Measurements from ENCODE around the gene FOLH1.
"Not testable (repeated sequence)": the region's sequence is repeated elsewhere in the genome, so short reads cannot be mapped to it uniquely, and the experiment has no call there.

The FOLH1 gene

GRCh38 chr11:49169579-49169978 is 38.8 kb downstream of the FOLH1 start:
- H3K4me1 ChIP-seq (ENCODE audit: control insufficient read depth, insufficient read depth, low read length); H3K9ac ChIP-seq (ENCODE audit: low read length); H3K4me3 ChIP-seq (ENCODE audit: low read length); H3K27ac ChIP-seq (ENCODE audit: low read depth, low read length); H3K36me3 ChIP-seq (ENCODE audit: control insufficient read depth, insufficient read depth, low read length); H3K27me3 ChIP-seq (ENCODE audit: control insufficient read depth, insufficient read depth, low read length): not testable (repeated sequence)

- not testable (repeated sequence) for H3K9ac ChIP-seq (ENCODE audit: low read length); H3K27ac ChIP-seq (ENCODE audit: low read depth, low read length); H3K4me1 ChIP-seq (ENCODE audit: control insufficient read depth, insufficient read depth, low read length); H3K27me3 ChIP-seq (ENCODE audit: control insufficient read depth, insufficient read depth, low read length); H3K4me3 ChIP-seq (ENCODE audit: low read length); H3K36me3 ChIP-seq (ENCODE audit: control insufficient read depth, insufficient read depth, low read length)
Observed at GRCh38 chr11:49168992-49169391, 39.4 kb downstream of the FOLH1 start.

GRCh38 chr11:49151211-49151610 is 57.2 kb downstream of the FOLH1 start:
- H3K9ac ChIP-seq (ENCODE audit: low read length), result no peak overlapping the region

GRCh38 chr11:49102356-49102755 is 106.0 kb downstream of the FOLH1 start:
- H3K4me1 ChIP-seq (ENCODE audit: control insufficient read depth, insufficient read depth, low read length); H3K27ac ChIP-seq (ENCODE audit: low read depth, low read length); H3K27me3 ChIP-seq (ENCODE audit: control insufficient read depth, insufficient read depth, low read length); H3K4me3 ChIP-seq (ENCODE audit: low read length); H3K36me3 ChIP-seq (ENCODE audit: control insufficient read depth, insufficient read depth, low read length); H3K9ac ChIP-seq (ENCODE audit: low read length): not testable (repeated sequence)

More at GRCh38 chr11:49151211-49151610, 57.2 kb downstream of the FOLH1 start:
- H3K36me3 ChIP-seq (ENCODE audit: control insufficient read depth, insufficient read depth, low read length), result no peaks in the 10 kb centered on the region
- no peaks in the 10 kb centered on the region for H3K4me1 ChIP-seq (ENCODE audit: control insufficient read depth, insufficient read depth, low read length)
- H3K27ac ChIP-seq (ENCODE audit: low read depth, low read length), result no peak overlapping the region
- no peak overlapping the region for H3K4me3 ChIP-seq (ENCODE audit: low read length)
- no peaks in the 10 kb centered on the region for H3K27me3 ChIP-seq (ENCODE audit: control insufficient read depth, insufficient read depth, low read length)
